Left ventricle myocardium inferior (tissue), 1 donor: ENCODE measurements around the gene KRT36. TPM values are rescaled to one million over a fixed set of nuclear protein-coding genes. Genes with fewer than 3 reads are reported as not detected.

Experiments used
- DNase-seq: peaks from one replicate; pipeline ENCODE4 v3.0.0-alpha.2; 2020
- H3K27ac ChIP-seq: fragments of 200-600 bp; replicated peaks from 2 replicates; pipeline ENCODE4 v1.8.0; 2021
- H3K27me3 ChIP-seq: fragments of 200-600 bp; 2 replicates; pipeline ENCODE4 v1.8.0; 2021; ENCODE audit warnings: low read depth
- H3K36me3 ChIP-seq: fragments of 200-600 bp; 2 replicates; pipeline ENCODE4 v1.8.0; 2021
- H3K4me1 ChIP-seq: fragments of 200-600 bp; 2 replicates; pipeline ENCODE4 v1.8.0; 2021
- H3K4me3 ChIP-seq: fragments of 200-600 bp; 2 replicates; pipeline ENCODE4 v1.8.0; 2021; ENCODE audit warnings: mild to moderate bottlenecking, moderate library complexity
- H3K9me3 ChIP-seq: fragments of 200-600 bp; replicated peaks from 2 replicates; pipeline ENCODE4 v1.8.0; 2021
- intact Hi-C: fragments of 100-400 bp; cut with micrococcal nuclease; formaldehyde crosslinking; loops from one replicate; pipeline ENCODE4 v1.11.0; 2022
- total RNA-seq: library from RNA; stranded (reverse); fragmentation: NEBNext Ultra II Directional; extraction: Animal tissue kit (Norgen Biotek cat#: 25700); gene quantifications from one replicate; pipeline ENCODE4 v1.2.1, GENCODE V29; 2021
- TF ChIP-seq, protein P1 (sequence below): fragments of 200-600 bp; IDR thresholded peaks from 2 replicates; pipeline ENCODE4 v1.8.0; 2021; ENCODE audit warnings: antibody characterized with exemption, mild to moderate bottlenecking, borderline replicate concordance
- donor health status: DM: no; HTN: yes; CAD: no; lungs with severe emphysema.

Gene KRT36
- total RNA-seq, 1 donor from 2014 or later: not detected

- no peaks in the 10 kb centered on the region for H3K9me3 ChIP-seq
- no peak overlapping the region for H3K4me3 ChIP-seq
- peaks cover 10% of the 10 kb centered on the region for H3K4me1 ChIP-seq
- no peaks in the 10 kb centered on the region for H3K36me3 ChIP-seq
- no peak overlapping the region for H3K27ac ChIP-seq
- peaks cover 95% of the 10 kb centered on the region for H3K27me3 ChIP-seq
- DNase-seq: no peak
- intact Hi-C loops: no loop called here
- TF ChIP-seq, protein P1, sequence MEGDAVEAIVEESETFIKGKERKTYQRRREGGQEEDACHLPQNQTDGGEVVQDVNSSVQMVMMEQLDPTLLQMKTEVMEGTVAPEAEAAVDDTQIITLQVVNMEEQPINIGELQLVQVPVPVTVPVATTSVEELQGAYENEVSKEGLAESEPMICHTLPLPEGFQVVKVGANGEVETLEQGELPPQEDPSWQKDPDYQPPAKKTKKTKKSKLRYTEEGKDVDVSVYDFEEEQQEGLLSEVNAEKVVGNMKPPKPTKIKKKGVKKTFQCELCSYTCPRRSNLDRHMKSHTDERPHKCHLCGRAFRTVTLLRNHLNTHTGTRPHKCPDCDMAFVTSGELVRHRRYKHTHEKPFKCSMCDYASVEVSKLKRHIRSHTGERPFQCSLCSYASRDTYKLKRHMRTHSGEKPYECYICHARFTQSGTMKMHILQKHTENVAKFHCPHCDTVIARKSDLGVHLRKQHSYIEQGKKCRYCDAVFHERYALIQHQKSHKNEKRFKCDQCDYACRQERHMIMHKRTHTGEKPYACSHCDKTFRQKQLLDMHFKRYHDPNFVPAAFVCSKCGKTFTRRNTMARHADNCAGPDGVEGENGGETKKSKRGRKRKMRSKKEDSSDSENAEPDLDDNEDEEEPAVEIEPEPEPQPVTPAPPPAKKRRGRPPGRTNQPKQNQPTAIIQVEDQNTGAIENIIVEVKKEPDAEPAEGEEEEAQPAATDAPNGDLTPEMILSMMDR: no peak
These were observed 34.6 kb upstream of the KRT36 start for GRCh38 chr17:41524261-41524660.

GRCh38 chr17:41523787-41524186 lies 34.1 kb upstream of the KRT36 start:
- Histone ChIP-seq H3K27ac (no peak overlapping the region), H3K4me3 (no peak overlapping the region), H3K4me1 (peaks cover 10% of the 10 kb centered on the region), H3K9me3 (no peaks in the 10 kb centered on the region), H3K27me3 (peaks cover 95% of the 10 kb centered on the region), H3K36me3 (no peaks in the 10 kb centered on the region)
- TF ChIP-seq, protein P1: no peak
- intact Hi-C loops: no loop called here
- no peak for DNase-seq

DNA sequence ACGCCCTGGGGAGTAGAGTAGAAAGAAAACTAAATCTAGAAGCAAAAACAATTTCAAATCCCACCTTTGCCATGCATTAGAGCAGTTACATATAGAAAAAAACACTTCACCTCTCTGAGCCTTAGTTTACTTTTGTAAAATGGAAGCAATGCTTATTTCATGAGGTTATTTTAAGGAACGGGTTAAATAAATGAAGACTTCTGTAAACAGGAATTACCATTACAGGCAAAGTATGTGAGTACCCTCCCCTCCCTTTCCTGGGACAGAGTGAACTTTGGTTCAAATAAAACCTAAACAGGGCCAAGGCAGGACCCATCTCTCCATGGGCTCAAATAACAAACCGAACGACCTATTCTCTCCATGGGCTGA lies 33.5 kb upstream of the KRT36 start:
- no peak for DNase-seq
- H3K36me3 ChIP-seq: no peaks in the 10 kb centered on the region
- H3K4me1 ChIP-seq: peaks cover 7% of the 10 kb centered on the region
- H3K9me3 ChIP-seq: no peaks in the 10 kb centered on the region
- H3K27ac ChIP-seq: no peak overlapping the region
- peaks cover 95% of the 10 kb centered on the region for H3K27me3 ChIP-seq
- intact Hi-C loops: no loop called here
- H3K4me3 ChIP-seq: no peak overlapping the region
- TF ChIP-seq, protein P1: no peak

- intact Hi-C loops: no loop called here
- Histone ChIP-seq H3K36me3 (no peaks in the 10 kb centered on the region), H3K27me3 (peaks cover 95% of the 10 kb centered on the region), H3K4me3 (no peak overlapping the region), H3K27ac (no peak overlapping the region), H3K4me1 (peaks cover under 1% of the 10 kb centered on the region), H3K9me3 (no peaks in the 10 kb centered on the region)
- DNase-seq: no peak
- TF ChIP-seq, protein P1: no peak
These were observed 32.9 kb upstream of the KRT36 start for GRCh38 chr17:41522301-41523224.

GRCh38 chr17:41521574-41522261 lies 32.0 kb upstream of the KRT36 start:
- DNase-seq: no peak
- Histone ChIP-seq H3K9me3 (no peaks in the 10 kb centered on the region), H3K4me3 (no peak overlapping the region), H3K36me3 (no peaks in the 10 kb centered on the region), H3K27me3 (peaks cover 95% of the 10 kb centered on the region), H3K27ac (no peak overlapping the region), H3K4me1 (no peaks in the 10 kb centered on the region)
- TF ChIP-seq, protein P1: no peak
- intact Hi-C loops: no loop called here
